HEK293T (cell line): ENCODE measurements around the gene GPR37L1.
"Not testable (repeated sequence)": the region's sequence is repeated elsewhere in the genome, so short reads cannot be mapped to it uniquely, and the experiment has no call there.

Experiments
- CTCF ChIA-PET: fragments of 350-600 bp; formaldehyde crosslinking; extraction: SDS; loops from one replicate; lab custom pipeline; 2021; ENCODE audit warnings: antibody characterized with exemption, inconsistent platforms; lab: Yijun Ruan, JAX
- POLR2A ChIA-PET: fragments of 350-600 bp; formaldehyde crosslinking; extraction: SDS; loops from one replicate; lab custom pipeline; 2020; ENCODE audit warnings: antibody characterized with exemption, inconsistent platforms; lab: Yijun Ruan, JAX
- DNase-seq: peaks from one replicate; pipeline ENCODE4 v3.0.0; 2012; ENCODE audit warnings: mixed read lengths; ENCODE audit errors: extremely low spot score
- ARNT ChIP-seq: fragments of 450-650 bp; IDR thresholded peaks from 2 replicates; pipeline ENCODE4 v1.6.1; 2017; ENCODE audit warnings: mild to moderate bottlenecking
- BHLHE40 ChIP-seq: fragments of 450-650 bp; IDR thresholded peaks from 2 replicates; pipeline ENCODE4 v1.6.1; 2016; ENCODE audit warnings: mild to moderate bottlenecking, moderate library complexity, borderline replicate concordance
- CTBP1 ChIP-seq: fragments of 450-650 bp; IDR thresholded peaks from 2 replicates; pipeline ENCODE4 v1.6.1; 2016; ENCODE audit warnings: borderline replicate concordance
- ELF4 ChIP-seq: fragments of 450-650 bp; IDR thresholded peaks from 2 replicates; pipeline ENCODE4 v1.6.1; 2017; ENCODE audit warnings: antibody characterized with exemption
- FOXA1 ChIP-seq: fragments of 450-650 bp; IDR thresholded peaks from 2 replicates; pipeline ENCODE4 v1.6.1; 2016; ENCODE audit warnings: mild to moderate bottlenecking
- FOXK2 ChIP-seq: fragments of 450-650 bp; IDR thresholded peaks from 2 replicates; pipeline ENCODE4 v1.6.1; 2016; ENCODE audit warnings: mild to moderate bottlenecking
- FOXM1 ChIP-seq: fragments of 450-650 bp; IDR thresholded peaks from 2 replicates; pipeline ENCODE4 v1.6.1; 2017; ENCODE audit warnings: mild to moderate bottlenecking, borderline replicate concordance
- HDGF ChIP-seq: fragments of 450-650 bp; IDR thresholded peaks from 2 replicates; pipeline ENCODE4 v1.6.1; 2017; ENCODE audit warnings: antibody characterized with exemption, borderline replicate concordance
- L3MBTL2 ChIP-seq: fragments of 450-650 bp; conservative IDR thresholded peaks from 2 replicates; pipeline ENCODE4 v1.6.1; 2016; ENCODE audit warnings: mild to moderate bottlenecking
- LEF1 ChIP-seq: fragments of 450-650 bp; IDR thresholded peaks from 2 replicates; pipeline ENCODE4 v1.6.1; 2017; ENCODE audit warnings: mild to moderate bottlenecking, borderline replicate concordance
- NFRKB ChIP-seq: fragments of 450-650 bp; IDR thresholded peaks from 2 replicates; pipeline ENCODE4 v1.6.1; 2016; ENCODE audit warnings: mild to moderate bottlenecking, moderate library complexity
- PKNOX1 ChIP-seq: fragments of 450-650 bp; IDR thresholded peaks from 2 replicates; pipeline ENCODE4 v1.6.1; 2016
- SP1 ChIP-seq: fragments of 450-650 bp; IDR thresholded peaks from 2 replicates; pipeline ENCODE4 v1.6.1; 2017
- SUZ12 ChIP-seq: fragments of 450-650 bp; IDR thresholded peaks from 2 replicates; pipeline ENCODE4 v1.6.1; 2016; ENCODE audit warnings: mild to moderate bottlenecking
- TARDBP ChIP-seq: fragments of 450-650 bp; IDR thresholded peaks from 2 replicates; pipeline ENCODE4 v1.6.1; 2016
- ZNF384 ChIP-seq: fragments of 450-650 bp; IDR thresholded peaks from 2 replicates; pipeline ENCODE4 v1.6.1; 2016

Gene GPR37L1

GRCh38 chr1:202163281-202164270 lies 40.9 kb downstream of the GPR37L1 start:
- TF ChIP-seq CTBP1 (no peak), SP1 (no peak), NFRKB (no peak), ELF4 (no peak), PKNOX1 (no peak), LEF1 (no peak), L3MBTL2 (no peak), FOXK2 (no peak), HDGF (no peak), FOXA1 (no peak), ZNF384 (no peak), SUZ12 (no peak), ARNT (no peak), TARDBP (no peak), FOXM1 (no peak), BHLHE40 (no peak)
- POLR2A ChIA-PET: no interaction called here
- DNase-seq: no peak
- CTCF ChIA-PET: interaction anchor here (1.2 to 2.1 kb wide), 2 partner anchors 9 to 12 kb away, joined by 3 to 7 read pairs; no protein-coding TSS in a partner anchor

DNA sequence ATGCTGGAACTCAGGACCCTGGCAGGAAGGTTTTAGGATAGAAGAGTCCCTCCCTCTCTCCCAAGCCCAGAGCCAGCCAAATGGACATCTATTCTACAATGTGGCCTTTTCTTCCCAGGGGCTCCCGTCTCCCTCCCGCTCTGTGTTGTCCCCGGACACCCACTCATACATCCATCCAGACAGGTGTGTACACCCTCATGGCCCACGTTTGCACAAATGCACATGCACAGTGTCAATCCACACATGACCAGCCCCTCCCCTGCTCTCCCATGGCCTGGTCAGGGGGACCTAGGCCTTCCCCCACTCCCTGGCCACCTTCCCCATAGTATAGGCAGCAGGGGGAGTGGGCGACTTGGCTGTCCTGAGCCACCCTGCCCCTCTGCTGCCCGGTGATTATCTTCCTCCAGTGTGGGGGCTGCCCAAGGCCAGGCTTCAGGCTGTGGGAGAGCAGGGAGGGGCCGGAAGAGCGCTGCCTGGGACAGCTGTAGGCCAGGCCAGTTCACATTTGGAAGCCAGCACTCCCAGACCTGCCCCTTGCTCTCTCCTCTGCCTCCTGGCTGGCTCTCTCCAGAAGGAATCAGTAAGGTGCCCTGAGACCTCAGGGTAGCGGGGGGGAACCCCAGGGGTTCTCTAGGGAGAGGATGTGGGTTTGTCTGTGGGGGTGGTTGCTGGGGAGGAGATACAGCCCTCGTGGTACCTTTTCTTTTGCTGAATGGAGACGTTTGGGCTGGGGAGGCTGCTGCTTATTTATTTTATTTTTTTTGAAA lies 41.7 kb downstream of the GPR37L1 start:
- TF ChIP-seq ARNT (no peak), TARDBP (no peak), NFRKB (no peak), HDGF (no peak), FOXM1 (no peak), SUZ12 (no peak), LEF1 (no peak), ZNF384 (no peak), SP1 (no peak), BHLHE40 (no peak), CTBP1 (no peak), FOXK2 (no peak), L3MBTL2 (no peak)
- ChIA-PET POLR2A (no interaction called here), CTCF (interaction anchor here (1.2 to 3.3 kb wide), 3 partner anchors 9 to 12 kb away, joined by 3 to 13 read pairs (median 7); no protein-coding TSS in a partner anchor)
- no peak for DNase-seq

- CTCF ChIA-PET: interaction anchor here (3.3 kb wide), 1 partner anchor 10 kb away, joined by 13 read pairs; no protein-coding TSS in a partner anchor
- POLR2A ChIA-PET: no interaction called here
- no peak for DNase-seq
- TF ChIP-seq SUZ12: no peak
Measured at GRCh38 chr1:202165267-202165941, 42.7 kb downstream of the GPR37L1 start.

GRCh38 chr1:202165942-202166843 lies 43.5 kb downstream of the GPR37L1 start:
- ChIA-PET CTCF (interaction anchor here (3.3 kb wide), 1 partner anchor 11 kb away, joined by 13 read pairs; no protein-coding TSS in a partner anchor), POLR2A (no interaction called here)
- no peak for DNase-seq
- TF ChIP-seq CTBP1: no peak
- no peak for TF ChIP-seq SUZ12

DNA sequence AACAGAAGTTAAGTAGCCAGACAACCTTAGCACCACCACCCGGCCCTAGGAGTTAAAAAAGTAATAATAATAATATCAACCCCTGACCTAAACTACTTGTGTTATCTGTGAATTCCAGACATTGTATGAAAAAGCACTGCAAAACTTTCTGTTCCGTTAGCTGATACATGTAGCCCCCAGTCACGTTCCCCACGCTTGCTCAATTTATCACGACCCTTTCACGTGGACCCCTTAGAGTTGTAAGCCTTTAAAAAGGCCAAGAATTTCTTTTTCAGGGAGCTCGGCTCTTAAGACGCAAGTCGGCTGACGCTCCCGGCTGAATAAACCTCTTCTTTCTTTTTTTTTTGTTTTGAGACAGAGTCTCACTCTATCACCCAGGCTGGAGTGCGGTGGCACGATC lies 44.3 kb downstream of the GPR37L1 start:
- DNase-seq, POLR2A ChIA-PET: not testable (repeated sequence)
- CTCF ChIA-PET: interaction anchor here (0.6 to 3.3 kb wide), 2 partner anchors 12 to 26 kb away, joined by 4 to 13 read pairs; no protein-coding TSS in a partner anchor

DNA sequence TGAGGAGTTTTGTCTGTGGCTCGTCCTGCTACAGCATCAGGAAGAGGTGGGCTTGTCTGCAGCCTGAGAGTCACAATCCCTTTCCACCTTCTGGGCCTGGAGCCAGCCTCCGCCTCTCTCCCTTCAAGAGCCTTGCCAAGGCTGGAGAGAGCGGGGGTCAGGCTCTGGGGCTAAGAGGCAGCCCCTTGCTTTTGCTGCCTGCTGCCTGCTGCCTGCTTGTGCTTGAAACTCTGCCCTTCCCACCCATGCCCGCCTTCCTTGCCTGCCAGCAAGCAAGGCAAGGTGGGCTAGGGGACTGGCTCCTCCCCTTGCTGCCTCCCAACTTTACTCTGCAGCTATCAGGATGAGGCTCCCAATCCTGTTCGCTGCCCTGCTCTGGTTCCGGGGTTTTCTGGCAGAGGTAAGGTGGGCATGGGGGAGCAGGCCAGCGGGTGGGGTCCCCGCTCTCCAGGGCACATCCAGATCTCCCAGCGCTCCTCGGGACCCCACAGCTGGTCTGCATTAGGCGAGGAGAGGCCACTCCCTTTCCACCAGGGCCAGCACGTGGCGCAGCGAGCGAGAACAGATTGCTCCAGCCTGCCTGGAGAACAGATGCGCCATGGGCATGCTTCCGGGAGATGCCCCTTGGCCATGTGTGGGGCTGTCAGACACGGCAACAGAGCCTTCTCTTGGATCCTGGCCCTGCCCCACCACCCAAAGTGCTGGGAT lies 45.1 kb downstream of the GPR37L1 start:
- ChIA-PET CTCF (interaction anchor here (3.3 kb wide), 1 partner anchor 13 kb away, joined by 13 read pairs; no protein-coding TSS in a partner anchor), POLR2A (no interaction called here)
- no peak for DNase-seq
- TF ChIP-seq ARNT: no peak
- TF ChIP-seq PKNOX1: no peak
- TF ChIP-seq ZNF384: no peak
- TF ChIP-seq HDGF: no peak
- no peak for TF ChIP-seq FOXK2
- no peak for TF ChIP-seq TARDBP
- TF ChIP-seq FOXA1: no peak
- no peak for TF ChIP-seq L3MBTL2
- no peak for TF ChIP-seq BHLHE40
- no peak for TF ChIP-seq SUZ12
- no peak for TF ChIP-seq SP1
